SK-N-SH (cell line): Measurements from ENCODE around the gene CFAP69.

Experiments
- CTCF ChIP-seq: fragments of 200-600 bp; sonication (generic); IDR thresholded peaks from 2 replicates; pipeline ENCODE4 v1.6.1; 2017; ENCODE audit warnings: antibody characterized with exemption, mild to moderate bottlenecking, moderate library complexity
- EP300 ChIP-seq, 2 experiments: IDR thresholded peaks; 2 replicates each; pipeline versions ENCODE4 v1.4.0 to v1.6.1; 2012; ENCODE audit warnings: borderline replicate concordance in 1 of 2, low read depth in 1 of 2, low read length in 1 of 2
- EZH2phosphoT487 ChIP-seq: fragments of 200-600 bp; sonication (generic); IDR thresholded peaks from 2 replicates; pipeline ENCODE4 v1.6.1; 2017; ENCODE audit warnings: low read depth, mixed run types, mild to moderate bottlenecking, antibody characterized with exemption, moderate library complexity, borderline replicate concordance
- GABPA ChIP-seq: IDR thresholded peaks from 2 replicates; pipeline ENCODE4 v1.4.0; 2012; ENCODE audit warnings: low read depth, mild to moderate bottlenecking
- MAX ChIP-seq: IDR thresholded peaks from 2 replicates; pipeline ENCODE4 v1.4.0; 2012; ENCODE audit warnings: low read depth
- NFIC ChIP-seq: IDR thresholded peaks from 2 replicates; pipeline ENCODE4 v1.4.0; 2012; ENCODE audit warnings: borderline replicate concordance
- REST ChIP-seq: IDR thresholded peaks from 2 replicates; pipeline ENCODE4 v1.6.1; 2012; ENCODE audit warnings: mild to moderate bottlenecking, low read depth, low read length, moderate library complexity
- RFX5 ChIP-seq: IDR thresholded peaks from 2 replicates; pipeline ENCODE4 v1.6.1; 2012; ENCODE audit warnings: mild to moderate bottlenecking, improper control_type of control experiment, low read length
- TAF1 ChIP-seq: IDR thresholded peaks from 2 replicates; pipeline ENCODE4 v1.6.1; 2012; ENCODE audit warnings: low read depth, mild to moderate bottlenecking, low read length, moderate library complexity, borderline replicate concordance

GRCh38 chr7:90231304-90231703 lies 13.7 kb upstream of the CFAP69 start:
- TF ChIP-seq EP300 (IDR thresholded peaks at IDR 0.05; ENCODE audit: borderline replicate concordance in 1 of 2, low read depth in 1 of 2, low read length in 1 of 2): no peak
- no peak for TF ChIP-seq MAX
- TF ChIP-seq CTCF: no peak
- TF ChIP-seq RFX5: no peak
- no peak for TF ChIP-seq REST
- no peak for TF ChIP-seq TAF1
- no peak for TF ChIP-seq GABPA
- TF ChIP-seq NFIC: no peak
- TF ChIP-seq EZH2phosphoT487: no peak
